Epithelial cell of esophagus (primary cell): Measurements from ENCODE around the gene GPS1.

Experiments
- DNase-seq: peaks from one replicate; pipeline ENCODE4 v3.0.0; 2010; ENCODE audit warnings: low read depth
- H3K4me3 ChIP-seq: 2 replicates; pipeline ENCODE4 v1.5.1; 2011; ENCODE audit warnings: mild to moderate bottlenecking, low read length, control low read depth
- TF ChIP-seq, protein P1 (sequence below): IDR thresholded peaks from 2 replicates; pipeline ENCODE4 v1.5.1; 2011; ENCODE audit warnings: low read depth, mild to moderate bottlenecking, low read length, control low read depth, inconsistent platforms; ENCODE audit not compliant: insufficient read depth; ENCODE audit errors: missing control alignments

The GPS1 gene

DNA sequence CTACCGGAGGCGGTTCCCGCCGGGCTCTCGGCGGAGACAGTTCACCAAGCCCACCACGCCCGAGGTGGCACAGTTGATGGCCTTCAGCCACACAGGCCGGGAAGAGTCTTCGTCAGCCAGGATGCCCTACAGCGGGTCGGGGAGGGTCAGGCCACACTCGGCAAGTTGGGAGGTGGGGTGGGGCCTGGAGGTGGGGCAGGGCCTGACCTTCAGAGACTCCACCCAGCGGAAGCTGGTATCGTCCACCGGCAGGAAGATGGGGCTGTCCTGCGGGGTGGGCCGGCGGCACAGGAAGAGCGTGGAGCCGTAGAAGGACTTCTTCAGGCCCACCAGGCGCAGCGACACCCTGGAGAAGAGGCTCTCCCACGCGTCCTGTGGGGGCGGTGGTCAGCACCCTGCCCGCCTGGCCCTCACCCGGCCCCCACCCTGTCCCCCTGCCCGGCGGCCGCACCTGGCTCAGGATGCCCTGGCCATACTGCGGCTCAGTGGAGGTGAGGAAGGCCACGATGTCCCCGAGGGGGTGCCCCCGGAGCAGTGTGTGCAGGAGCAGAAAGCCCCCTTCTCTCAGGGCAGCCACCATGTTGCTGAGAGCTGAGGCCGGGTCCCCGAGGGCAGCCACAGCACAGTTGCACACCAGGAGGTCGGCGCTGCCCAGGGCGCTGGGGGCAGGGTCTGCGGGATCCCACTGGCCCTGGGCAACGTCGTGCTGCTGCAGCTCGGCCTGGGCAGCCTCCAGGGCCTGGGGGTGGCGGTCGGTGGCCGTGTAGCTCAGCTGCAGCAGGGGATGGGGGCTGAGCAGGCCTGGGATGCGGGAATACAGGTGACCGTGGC, 33.5 kb downstream of the GPS1 start:
- DNase-seq = no peak
- TF ChIP-seq, protein P1, sequence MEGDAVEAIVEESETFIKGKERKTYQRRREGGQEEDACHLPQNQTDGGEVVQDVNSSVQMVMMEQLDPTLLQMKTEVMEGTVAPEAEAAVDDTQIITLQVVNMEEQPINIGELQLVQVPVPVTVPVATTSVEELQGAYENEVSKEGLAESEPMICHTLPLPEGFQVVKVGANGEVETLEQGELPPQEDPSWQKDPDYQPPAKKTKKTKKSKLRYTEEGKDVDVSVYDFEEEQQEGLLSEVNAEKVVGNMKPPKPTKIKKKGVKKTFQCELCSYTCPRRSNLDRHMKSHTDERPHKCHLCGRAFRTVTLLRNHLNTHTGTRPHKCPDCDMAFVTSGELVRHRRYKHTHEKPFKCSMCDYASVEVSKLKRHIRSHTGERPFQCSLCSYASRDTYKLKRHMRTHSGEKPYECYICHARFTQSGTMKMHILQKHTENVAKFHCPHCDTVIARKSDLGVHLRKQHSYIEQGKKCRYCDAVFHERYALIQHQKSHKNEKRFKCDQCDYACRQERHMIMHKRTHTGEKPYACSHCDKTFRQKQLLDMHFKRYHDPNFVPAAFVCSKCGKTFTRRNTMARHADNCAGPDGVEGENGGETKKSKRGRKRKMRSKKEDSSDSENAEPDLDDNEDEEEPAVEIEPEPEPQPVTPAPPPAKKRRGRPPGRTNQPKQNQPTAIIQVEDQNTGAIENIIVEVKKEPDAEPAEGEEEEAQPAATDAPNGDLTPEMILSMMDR = no peak
- H3K4me3 ChIP-seq = no peak overlapping the region

DNA sequence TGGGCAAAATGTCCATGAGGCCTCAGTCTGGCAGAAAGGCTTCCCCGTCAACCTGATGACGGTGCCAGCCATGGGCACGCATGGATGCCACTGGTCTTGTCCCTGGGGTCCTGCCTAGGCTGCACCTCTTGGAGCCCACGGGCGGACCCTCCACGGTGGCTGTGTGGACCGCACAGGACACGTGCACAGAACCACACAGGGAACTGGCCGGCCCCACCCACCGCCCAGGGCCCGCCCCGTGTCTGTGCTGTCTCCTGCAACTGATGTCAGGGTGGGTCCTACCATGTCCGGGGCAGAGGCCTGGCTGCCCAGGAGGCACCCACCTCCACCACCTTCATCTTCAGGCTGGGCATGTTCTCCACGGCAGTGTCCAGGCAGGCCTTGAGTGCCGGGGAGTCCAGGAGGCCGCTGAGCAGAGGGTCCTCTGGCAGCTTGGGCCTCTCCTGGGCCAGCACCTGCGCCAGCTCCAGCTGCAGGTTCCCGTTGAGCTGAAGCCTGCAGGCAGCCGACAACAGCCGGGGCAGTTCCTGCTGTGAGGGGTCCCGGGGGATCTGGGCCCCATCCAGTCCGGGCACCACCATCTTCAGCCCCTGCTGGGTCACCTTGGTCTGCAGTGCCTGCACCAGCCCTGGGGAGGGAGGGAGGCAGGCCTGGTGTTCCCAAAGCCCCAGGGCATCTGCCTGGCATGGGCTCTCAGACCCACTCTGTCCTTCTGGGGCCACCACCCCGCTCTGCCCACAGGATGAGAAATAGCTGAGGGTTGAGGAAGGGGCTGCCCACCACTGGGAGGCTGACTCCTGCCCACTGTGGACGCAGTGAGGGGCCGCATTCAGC, 34.5 kb downstream of the GPS1 start:
- DNase-seq = no peak
- TF ChIP-seq, protein P1 = no peak
- H3K4me3 ChIP-seq = no peak overlapping the region

DNA sequence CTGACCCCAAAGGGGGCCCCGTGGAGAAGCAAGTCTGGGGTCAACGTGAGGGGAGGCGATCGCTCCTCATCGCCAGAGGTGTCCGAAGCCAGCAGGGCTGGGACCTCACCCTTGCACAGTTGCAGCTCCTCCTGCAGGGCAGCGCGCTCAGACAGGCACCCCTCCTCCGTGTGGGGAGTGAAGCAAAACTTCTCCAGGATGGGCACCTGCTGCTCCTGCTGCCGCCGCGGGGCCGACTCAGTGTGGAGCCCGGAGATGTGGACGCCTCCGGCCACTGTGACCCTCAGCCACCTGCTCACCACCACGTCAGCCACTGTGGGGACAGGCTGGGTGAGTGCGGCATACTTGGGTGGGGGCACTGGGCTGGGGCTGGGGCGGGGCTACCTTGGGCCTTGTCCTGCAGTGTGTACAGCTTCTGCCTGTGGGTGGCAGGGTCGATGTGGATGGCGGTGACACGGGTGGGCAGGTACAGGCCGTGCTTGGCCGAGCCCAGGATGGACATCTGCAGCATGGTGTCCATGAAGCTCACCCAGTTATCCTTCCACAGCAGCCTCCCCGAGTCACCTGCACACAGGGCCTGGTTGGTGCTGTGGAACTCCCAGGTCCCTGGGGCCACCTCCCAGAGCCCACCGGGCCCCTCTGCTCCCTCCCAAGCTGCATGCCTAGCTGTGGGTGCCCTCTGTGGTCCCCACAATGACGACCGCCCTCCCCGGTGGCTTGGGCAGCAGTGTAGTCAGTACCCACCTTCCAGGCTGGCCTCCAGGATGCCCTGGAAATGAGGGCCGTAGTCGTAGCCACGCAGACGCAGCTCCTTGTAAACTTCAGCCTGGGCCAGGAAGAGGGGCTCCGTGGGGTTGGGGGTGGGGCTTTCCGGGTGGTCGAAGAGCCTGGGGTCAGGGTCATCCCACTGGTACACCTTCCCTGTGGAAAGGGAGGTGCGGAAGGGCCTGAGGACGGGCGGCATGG, 35.5 kb downstream of the GPS1 start:
- TF ChIP-seq, protein P1 = no peak
- DNase-seq = no peak
- no peak overlapping the region for H3K4me3 ChIP-seq

DNA sequence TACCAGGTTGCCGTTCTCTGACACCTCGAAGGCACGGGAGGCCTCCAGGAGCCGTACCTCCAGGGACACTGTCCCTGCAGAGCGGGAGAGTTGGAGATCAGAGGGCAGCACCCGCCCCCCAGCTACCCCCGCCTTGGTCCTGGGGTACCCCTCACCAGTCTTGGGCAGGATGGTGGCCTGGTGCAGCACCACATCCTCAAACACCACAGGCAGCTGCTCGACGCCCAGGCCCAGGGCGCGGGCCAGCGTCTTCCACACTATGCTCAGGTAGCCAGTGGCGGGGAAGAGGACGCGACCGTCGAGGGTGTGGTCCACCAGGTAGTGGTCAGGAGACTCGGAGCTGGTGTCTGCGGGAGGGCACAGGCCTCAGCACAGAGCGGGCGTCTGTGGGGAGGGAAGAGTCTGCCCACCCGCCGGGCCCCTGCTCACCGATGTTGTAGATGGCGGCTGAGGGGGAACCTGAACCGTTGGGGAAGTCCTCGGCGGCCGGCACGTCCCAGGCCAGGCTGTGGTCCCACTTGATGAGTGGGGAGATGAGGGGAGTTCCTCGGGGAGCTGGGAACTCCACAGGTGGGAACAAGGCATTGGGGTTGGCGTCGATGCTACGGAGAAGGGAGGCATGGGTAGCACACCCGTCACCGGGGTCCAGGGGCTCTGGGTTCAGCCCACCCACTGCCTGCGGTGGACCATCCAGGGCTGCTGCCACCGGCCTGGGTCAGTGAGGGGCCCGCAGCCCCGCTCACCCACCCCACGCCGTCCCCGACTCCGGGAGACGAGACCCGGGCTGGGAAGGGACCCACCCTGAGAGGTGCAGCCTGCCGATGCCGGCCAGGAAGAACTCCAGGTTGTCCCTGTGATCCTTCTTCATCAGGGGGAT, 36.5 kb downstream of the GPS1 start:
- no peak for DNase-seq
- TF ChIP-seq, protein P1 = no peak
- no peak overlapping the region for H3K4me3 ChIP-seq

DNA sequence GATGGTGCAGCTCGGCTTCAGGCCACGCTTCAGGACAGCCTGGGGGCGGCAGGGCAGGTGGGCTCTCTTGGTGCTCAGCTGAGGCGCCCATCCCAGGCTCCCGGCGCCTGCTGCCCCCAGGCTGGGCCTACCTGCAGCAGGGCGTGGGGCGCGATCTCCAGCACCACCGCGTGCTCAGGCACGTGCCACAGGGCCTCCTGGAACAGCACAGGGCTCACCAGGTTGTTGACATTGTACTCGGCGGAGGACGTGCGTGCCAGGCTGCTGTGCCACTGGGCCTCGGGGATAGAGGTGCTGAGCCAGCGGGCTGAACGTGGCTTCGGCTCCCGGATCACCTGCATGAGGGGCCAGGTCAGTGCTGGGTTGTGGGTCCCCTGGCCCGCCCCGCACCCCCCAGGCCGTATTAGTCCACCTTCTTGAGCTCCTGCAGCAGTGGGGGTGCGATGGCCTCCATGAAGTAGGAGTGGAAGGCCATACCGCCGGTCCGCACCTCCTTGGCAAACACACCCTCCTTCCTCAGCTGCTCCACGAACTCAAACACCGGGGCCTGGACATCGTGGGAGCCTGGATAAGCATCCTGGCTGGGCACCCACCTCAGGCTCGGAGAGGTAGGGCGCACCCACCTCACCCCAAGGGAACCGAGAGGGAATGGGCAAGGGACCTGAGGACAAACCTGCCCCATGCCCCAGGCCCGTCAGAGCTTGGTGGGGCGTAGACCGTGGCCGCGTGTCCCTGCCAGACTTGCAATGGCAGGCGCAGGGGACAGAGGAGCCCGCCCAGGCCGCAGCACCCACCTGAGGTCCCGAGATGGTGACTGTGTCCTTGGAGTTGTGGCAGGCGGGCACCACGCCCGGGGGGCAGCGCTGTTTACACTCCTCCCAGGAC, 37.4 kb downstream of the GPS1 start:
- DNase-seq = no peak
- H3K4me3 ChIP-seq = no peak overlapping the region

More for the DNA sequence above, 37.4 kb downstream of the GPS1 start:
- TF ChIP-seq, protein P1 = no peak
